Activated CD4-positive, alpha-beta memory T cell treated with anti-CD3 and anti-CD28 coated beads for 36 hours (primary cell): ENCODE results near the gene CELSR1. TPM values are rescaled to one million over a fixed set of nuclear protein-coding genes. Genes with fewer than 3 reads are reported as not detected.

Experiments used
- CTCF ChIA-PET: fragments of 350-600 bp; sonication (Branson Sonifier 250); formaldehyde crosslinking; loops from one replicate; lab custom pipeline; 2021; ENCODE audit warnings: antibody characterized with exemption, inconsistent platforms; lab: Charles Lee
- POLR2A ChIA-PET: fragments of 350-600 bp; sonication (Branson Sonifier 250); formaldehyde crosslinking; loops from one replicate; lab custom pipeline; 2021; ENCODE audit warnings: antibody characterized with exemption; lab: Charles Lee
- DNase-seq: peaks from one replicate; pipeline ENCODE4 v3.0.0-alpha.2; 2020
- H3K27ac Mint-ChIP-seq: one replicate; pipeline ENCODE4 v1.8.0; 2021; ENCODE audit warnings: mixed read lengths
- H3K27me3 Mint-ChIP-seq: one replicate; pipeline ENCODE4 v1.8.0; 2021; ENCODE audit warnings: mixed read lengths
- H3K36me3 Mint-ChIP-seq: one replicate; pipeline ENCODE4 v1.8.0; 2021; ENCODE audit warnings: mixed read lengths
- H3K4me1 Mint-ChIP-seq: one replicate; pipeline ENCODE4 v1.8.0; 2021; ENCODE audit warnings: low read depth, mixed read lengths
- H3K4me3 Mint-ChIP-seq: one replicate; pipeline ENCODE4 v1.8.0; 2021; ENCODE audit warnings: mild to moderate bottlenecking, mixed read lengths
- H3K9me3 Mint-ChIP-seq: one replicate; pipeline ENCODE4 v1.8.0; 2021; ENCODE audit warnings: mixed read lengths
- intact Hi-C: fragments of 100-400 bp; cut with micrococcal nuclease; formaldehyde crosslinking; loops from one replicate; pipeline ENCODE4 v1.15.1; 2023
- total RNA-seq, 2 experiments: library from RNA; stranded (reverse); gene quantifications; one replicate each; pipeline ENCODE4 v1.2.3, GENCODE V29; 2021

The CELSR1 gene
- total RNA-seq, 2 experiments from 2014 or later: 0.24 to 0.36 TPM

DNA sequence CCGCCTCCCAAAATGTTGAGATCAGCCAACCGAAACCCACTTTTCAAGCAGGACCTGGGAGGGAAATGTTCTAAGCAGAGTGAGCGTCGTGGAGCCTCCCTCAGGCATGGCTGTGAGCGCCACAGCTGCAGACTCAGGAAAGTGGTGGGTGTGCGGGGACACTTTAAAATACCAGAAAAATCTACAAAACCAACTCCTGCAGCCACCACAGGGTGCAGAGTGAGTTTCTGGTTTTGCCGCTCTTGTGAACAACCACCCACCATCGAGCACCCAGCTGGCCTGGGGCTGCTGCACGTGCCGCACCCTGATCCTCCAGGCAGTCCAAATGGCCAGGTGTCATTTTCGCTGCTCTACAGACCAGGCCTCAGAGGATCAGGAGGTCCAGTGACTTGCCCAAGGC lies 46.9 kb downstream of the CELSR1 start:
- intact Hi-C loops: no loop called here
- Mint-ChIP-seq H3K27me3 (no peaks in the 10 kb centered on the region), H3K4me1 (no peaks in the 10 kb centered on the region), H3K9me3 (no peaks in the 10 kb centered on the region), H3K4me3 (no peak overlapping the region), H3K27ac (no peak overlapping the region), H3K36me3 (no peaks in the 10 kb centered on the region)
- ChIA-PET POLR2A (no interaction called here), CTCF (no interaction called here)
- no peak for DNase-seq

DNA sequence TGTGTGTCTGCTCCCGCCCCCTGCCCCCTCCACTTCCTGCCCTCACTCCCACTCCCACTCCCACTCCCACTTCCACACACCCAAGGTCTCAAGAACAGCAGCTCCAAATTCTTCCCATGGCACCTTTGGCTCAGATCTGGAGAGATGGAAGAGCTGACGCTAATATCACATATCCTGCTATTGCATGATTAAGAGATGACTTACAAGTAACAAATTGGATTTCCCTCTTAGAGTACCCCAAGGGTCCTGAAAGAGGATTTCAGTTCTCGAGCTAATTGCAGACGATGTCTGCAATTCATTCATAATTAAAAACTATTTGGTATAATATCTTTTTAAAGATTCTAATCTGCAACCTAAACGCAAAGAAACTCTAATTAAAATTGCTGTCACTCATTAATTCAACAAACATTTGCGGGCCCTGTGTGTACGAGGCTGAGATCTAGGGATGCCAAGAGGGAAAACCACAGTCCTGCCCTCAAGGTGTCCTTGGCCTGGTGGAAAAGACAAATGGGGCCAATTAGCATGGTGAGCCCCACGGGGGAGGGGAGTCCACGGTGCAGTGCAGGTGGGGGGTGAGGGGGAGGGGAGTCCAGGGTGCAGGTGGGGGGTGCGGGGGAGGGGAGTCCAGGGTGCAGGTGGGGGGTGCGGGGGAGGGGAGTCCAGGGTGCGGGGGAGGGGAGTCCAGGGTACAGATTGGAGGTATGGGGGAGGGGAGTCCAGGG lies 50.3 kb downstream of the CELSR1 start:
- Mint-ChIP-seq H3K4me3 (no peak overlapping the region), H3K27me3 (peaks cover 2% of the 10 kb centered on the region), H3K9me3 (no peaks in the 10 kb centered on the region), H3K36me3 (no peaks in the 10 kb centered on the region), H3K4me1 (peaks cover 8% of the 10 kb centered on the region), H3K27ac (no peak overlapping the region)
- DNase-seq: no peak
- POLR2A ChIA-PET: no interaction called here
- CTCF ChIA-PET: no interaction called here
- intact Hi-C loops: no loop called here

DNA sequence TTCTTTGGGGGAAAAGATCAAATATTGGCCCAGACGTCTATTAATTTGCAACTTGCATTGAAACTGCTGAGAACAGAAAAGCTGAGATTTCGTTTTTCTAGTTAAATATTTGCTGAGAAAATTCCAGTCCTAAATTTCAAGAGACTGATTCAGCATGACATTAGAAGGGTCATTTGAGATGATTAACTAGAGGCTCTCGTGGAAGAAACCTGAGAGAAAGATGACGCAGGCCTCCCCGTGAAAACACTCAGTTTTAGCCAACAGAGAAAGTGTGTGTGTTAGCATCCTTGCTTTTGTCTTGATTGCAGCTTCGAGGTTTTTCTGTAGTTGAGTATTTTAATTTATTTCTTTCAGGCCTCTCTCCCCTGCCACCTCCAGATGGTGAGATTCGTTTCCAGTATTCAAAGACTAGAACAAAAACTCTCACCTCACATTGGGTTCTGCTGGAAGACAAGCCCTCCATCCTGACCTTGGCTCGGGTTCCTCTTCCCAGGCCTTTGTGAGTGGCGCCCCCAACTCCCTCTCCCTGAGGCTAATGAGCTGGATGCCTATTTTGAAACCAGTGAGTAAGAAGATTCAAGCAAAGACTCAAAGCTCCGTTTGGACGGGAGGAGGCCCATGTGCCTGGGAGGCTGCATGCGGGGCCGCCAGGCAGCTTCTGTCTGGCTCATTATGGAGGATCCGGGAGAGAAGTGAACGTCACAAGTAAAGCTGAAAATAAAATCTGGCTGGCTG lies 52.4 kb downstream of the CELSR1 start:
- H3K4me1 Mint-ChIP-seq: peaks cover 13% of the 10 kb centered on the region
- no peaks in the 10 kb centered on the region for H3K9me3 Mint-ChIP-seq
- H3K27me3 Mint-ChIP-seq: peaks cover 2% of the 10 kb centered on the region
- DNase-seq: no peak
- H3K4me3 Mint-ChIP-seq: no peak overlapping the region
- no peak overlapping the region for H3K27ac Mint-ChIP-seq
- ChIA-PET POLR2A (no interaction called here), CTCF (no interaction called here)
- H3K36me3 Mint-ChIP-seq: no peaks in the 10 kb centered on the region
- intact Hi-C loops: no loop called here

DNA sequence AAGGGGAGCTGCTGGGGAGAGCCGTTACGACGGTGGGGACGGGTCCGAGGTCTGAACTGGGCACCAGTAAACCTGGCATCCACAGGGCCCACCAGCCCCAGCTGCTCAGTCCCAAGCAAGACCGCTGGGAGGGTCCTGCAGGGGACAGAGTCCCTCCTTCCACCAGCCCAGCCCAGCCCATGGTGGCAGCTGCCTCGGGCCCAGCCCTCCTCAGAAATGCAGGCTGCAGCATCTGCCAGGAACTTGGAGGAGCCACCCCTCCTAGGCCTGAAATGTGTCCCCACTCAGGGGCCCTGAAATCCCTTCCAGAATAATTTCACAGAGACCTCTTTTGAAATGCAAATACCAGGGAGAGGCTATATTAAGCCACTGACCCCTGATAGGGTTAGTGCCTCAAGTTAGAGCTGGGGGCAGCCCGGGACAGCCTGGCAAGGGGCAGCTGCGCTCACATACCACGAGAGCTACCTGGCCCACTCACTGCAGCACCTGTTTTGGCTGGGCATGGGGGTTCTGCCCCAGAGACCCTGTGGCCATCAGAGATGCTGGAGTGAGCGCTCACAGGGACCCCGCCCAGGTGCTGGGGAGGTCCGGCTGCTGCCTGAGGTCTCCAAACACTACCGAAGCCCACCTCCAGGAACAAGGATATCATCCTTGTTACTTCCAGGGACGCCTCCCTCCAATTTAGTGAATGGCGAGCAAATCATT lies 53.1 kb downstream of the CELSR1 start:
- peaks cover 2% of the 10 kb centered on the region for H3K27me3 Mint-ChIP-seq
- H3K9me3 Mint-ChIP-seq: no peaks in the 10 kb centered on the region
- CTCF ChIA-PET: no interaction called here
- H3K4me1 Mint-ChIP-seq: peaks cover 13% of the 10 kb centered on the region
- no peak overlapping the region for H3K27ac Mint-ChIP-seq
- DNase-seq: no peak
- POLR2A ChIA-PET: no interaction called here
- no peaks in the 10 kb centered on the region for H3K36me3 Mint-ChIP-seq
- no peak overlapping the region for H3K4me3 Mint-ChIP-seq
- intact Hi-C loops: no loop called here

DNA sequence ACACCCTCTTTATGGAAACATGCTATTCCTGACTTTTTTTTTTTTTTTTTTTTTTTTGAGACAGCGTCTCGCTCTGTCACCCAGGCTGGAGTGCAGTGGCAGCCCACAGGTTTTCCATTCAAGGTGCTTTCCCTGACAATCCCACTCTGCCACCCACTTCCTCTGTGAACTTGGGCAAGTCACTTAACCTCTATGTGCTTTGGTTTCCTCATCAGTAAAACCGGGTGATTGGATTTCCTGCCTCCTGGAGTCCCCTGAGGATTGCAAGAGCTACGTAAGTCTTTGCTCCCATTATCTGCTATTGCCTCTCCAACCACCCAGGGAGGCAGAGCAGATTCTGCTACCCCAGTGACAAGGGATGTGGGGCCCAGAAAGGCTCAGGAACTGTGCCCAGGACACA lies 54.1 kb downstream of the CELSR1 start:
- intact Hi-C loops: no loop called here
- POLR2A ChIA-PET: no interaction called here
- no peak overlapping the region for H3K4me3 Mint-ChIP-seq
- H3K27me3 Mint-ChIP-seq: peaks cover 2% of the 10 kb centered on the region
- CTCF ChIA-PET: no interaction called here
- no peaks in the 10 kb centered on the region for H3K9me3 Mint-ChIP-seq
- peak; percentile 19 for DNase-seq
- peaks cover 13% of the 10 kb centered on the region for H3K4me1 Mint-ChIP-seq
- H3K27ac Mint-ChIP-seq: no peak overlapping the region
- H3K36me3 Mint-ChIP-seq: no peaks in the 10 kb centered on the region

DNA sequence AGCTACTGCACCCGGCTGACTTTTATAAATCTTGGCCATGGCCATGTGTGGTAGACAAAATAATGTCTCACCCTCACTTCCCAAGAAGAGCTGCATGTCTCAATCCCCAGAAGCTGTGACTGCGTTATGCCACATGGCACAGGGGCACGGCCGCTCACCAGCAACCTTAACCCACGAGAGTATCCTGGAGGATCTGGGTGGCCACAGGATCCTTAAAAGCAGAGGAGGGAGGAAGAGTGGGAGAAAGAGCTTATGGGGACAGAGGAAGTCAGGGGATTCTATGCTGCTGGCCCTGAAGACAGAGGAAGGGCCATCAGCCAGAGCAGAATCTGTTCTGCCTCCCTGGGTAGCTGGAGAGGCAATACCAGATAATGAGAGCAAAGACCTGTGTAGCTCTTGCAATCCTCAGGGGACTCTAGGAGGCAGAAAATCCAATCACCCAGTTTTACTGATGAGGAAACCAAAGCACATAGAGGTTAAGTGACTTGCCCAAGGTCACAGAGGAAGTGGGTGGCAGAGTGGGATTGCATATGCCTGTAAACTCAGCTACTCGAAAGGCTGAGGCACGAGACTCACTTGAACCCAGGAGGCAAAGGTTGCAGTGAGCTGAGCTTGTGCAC lies 55.3 kb downstream of the CELSR1 start:
- DNase-seq: no peak
- H3K27me3 Mint-ChIP-seq: peaks cover 5% of the 10 kb centered on the region
- no peak overlapping the region for H3K27ac Mint-ChIP-seq
- H3K36me3 Mint-ChIP-seq: no peaks in the 10 kb centered on the region
- peaks cover 13% of the 10 kb centered on the region for H3K4me1 Mint-ChIP-seq
- ChIA-PET POLR2A (no interaction called here), CTCF (no interaction called here)
- H3K9me3 Mint-ChIP-seq: no peaks in the 10 kb centered on the region
- intact Hi-C loops: no loop called here
- H3K4me3 Mint-ChIP-seq: no peak overlapping the region

DNA sequence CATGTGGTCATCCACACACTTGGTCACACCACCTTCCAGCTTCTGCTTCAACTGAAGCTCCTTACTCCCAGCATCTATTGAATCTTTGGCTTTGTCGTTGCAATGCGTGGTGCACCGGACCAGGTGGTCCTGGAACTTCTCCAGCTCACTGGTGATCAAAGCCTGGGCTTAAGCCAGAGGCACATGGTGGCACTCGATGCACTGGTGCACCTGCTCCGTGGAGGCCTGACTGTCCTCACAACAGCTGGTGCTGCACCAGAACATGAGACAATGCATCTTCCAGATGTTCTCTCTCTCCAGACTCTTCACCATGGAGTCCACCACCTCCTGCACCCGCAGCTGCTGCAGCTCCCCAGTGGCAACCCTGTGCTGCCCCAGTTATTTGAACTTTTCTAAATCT lies 56.0 kb downstream of the CELSR1 start:
- intact Hi-C loops: no loop called here
- Mint-ChIP-seq H3K9me3 (no peaks in the 10 kb centered on the region), H3K4me1 (peaks cover 13% of the 10 kb centered on the region), H3K36me3 (no peaks in the 10 kb centered on the region), H3K27me3 (peaks cover 7% of the 10 kb centered on the region), H3K27ac (no peak overlapping the region), H3K4me3 (no peak overlapping the region)
- ChIA-PET POLR2A (no interaction called here), CTCF (interaction anchor here (0.6 kb wide), 2 partner anchors 179 to 794 kb away, joined by 3 to 4 read pairs; no protein-coding TSS in a partner anchor)
- DNase-seq: no peak

DNA sequence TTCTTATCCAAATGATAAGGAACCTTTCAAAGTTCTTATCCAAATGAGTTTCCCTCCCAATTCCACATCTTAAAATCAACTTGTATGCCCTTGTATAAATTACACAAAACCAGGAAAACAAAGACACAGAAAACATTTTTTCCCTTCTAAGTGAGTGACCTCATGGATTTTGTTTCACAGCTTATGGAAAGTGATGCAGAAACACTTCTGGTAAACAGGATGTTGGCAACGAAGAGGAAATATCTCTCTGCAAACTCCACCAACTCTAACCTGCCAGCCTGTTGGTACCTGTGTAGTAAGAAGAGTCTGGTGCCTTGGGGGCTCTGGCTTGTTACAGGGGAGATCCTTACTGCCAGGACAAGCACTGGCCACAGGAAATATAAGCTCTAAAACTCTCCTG lies 57.0 kb downstream of the CELSR1 start:
- Mint-ChIP-seq H3K36me3 (no peaks in the 10 kb centered on the region), H3K9me3 (peaks cover under 1% of the 10 kb centered on the region), H3K27me3 (peaks cover 12% of the 10 kb centered on the region), H3K27ac (no peak overlapping the region), H3K4me1 (peaks cover 13% of the 10 kb centered on the region), H3K4me3 (no peak overlapping the region)
- no peak for DNase-seq
- CTCF ChIA-PET: no interaction called here
- POLR2A ChIA-PET: no interaction called here
- intact Hi-C loops: no loop called here

DNA sequence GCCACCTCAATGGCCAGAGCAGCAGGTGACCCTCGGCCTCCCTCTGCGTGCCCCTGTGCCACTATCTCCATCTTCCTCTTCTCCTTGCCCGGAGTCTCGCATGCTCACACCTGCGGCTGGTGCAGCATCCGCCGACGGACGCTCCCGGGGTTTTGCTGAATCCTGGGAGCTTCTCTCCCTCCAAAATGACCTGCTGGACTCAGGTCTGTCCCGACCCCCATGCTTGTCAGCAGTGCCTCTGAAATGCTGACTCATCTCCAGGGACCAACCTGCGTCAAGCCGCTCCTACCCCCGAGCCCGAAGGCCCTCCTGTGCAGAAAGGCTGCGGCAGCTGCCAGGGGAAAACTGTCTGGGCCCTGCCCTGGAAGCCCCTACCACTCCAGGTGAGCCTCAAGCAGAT lies 58.4 kb downstream of the CELSR1 start:
- POLR2A ChIA-PET: interaction anchor here (0.6 kb wide), 1 partner anchor 9 kb away, joined by 3 read pairs; no protein-coding TSS in a partner anchor
- no peak overlapping the region for H3K27ac Mint-ChIP-seq
- CTCF ChIA-PET: interaction anchor here (0.6 kb wide), 2 partner anchors 11 to 41 kb away, joined by 3 to 4 read pairs; no protein-coding TSS in a partner anchor
- peaks cover 13% of the 10 kb centered on the region for H3K4me1 Mint-ChIP-seq
- H3K27me3 Mint-ChIP-seq: peaks cover 10% of the 10 kb centered on the region
- H3K4me3 Mint-ChIP-seq: no peak overlapping the region
- intact Hi-C loops: no loop called here
- H3K36me3 Mint-ChIP-seq: no peaks in the 10 kb centered on the region
- H3K9me3 Mint-ChIP-seq: peaks cover 6% of the 10 kb centered on the region
- DNase-seq: no peak

DNA sequence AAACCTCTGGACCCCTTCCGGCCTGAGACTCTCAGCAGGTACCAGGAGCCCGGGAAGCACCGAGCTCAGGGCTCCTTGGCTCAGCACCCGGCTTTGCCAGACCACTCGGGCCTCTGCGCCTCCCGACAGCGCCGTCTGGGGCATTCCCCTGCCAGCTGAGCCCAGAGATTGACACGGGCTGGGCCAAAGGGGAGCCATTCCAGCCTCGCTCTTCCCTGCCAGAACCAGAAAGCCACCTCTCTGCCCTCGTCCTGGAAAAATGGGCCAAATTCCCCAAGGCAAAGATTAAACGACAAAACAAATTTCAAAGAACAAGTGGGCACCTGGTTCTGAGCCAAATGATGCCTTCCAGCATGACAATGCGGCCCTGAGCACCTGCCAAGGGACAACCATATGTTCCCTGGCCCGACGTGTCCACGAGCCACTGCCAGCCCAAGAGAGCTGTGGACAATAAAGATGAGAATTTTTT lies 59.3 kb downstream of the CELSR1 start:
- ChIA-PET CTCF (no interaction called here), POLR2A (no interaction called here)
- Mint-ChIP-seq H3K27me3 (peaks cover 10% of the 10 kb centered on the region), H3K27ac (no peak overlapping the region), H3K4me1 (peaks cover 10% of the 10 kb centered on the region), H3K4me3 (no peak overlapping the region), H3K9me3 (peaks cover 6% of the 10 kb centered on the region), H3K36me3 (no peaks in the 10 kb centered on the region)
- no peak for DNase-seq
- intact Hi-C loops: no loop called here

DNA sequence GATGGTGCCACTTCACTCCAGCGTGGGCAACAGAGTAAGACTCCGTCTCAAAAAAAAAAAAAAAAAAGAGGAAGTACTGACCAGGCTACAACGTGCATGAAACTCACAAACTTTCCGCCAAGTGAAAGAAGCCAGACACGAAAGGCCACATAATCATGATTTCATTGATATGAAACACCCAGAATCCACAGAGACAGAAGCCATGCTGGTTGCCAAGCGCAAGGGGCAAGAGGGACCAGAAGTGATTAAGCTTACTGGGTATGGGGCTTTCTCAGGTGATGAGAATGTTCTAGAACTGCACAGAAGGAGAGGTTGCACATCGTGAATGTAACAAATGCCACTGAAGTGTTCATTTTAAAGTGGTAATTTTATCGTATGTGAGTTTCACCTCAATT lies 60.9 kb downstream of the CELSR1 start:
- Mint-ChIP-seq H3K27ac (no peak overlapping the region), H3K36me3 (no peaks in the 10 kb centered on the region), H3K4me1 (peaks cover 5% of the 10 kb centered on the region), H3K27me3 (peaks cover 10% of the 10 kb centered on the region), H3K9me3 (peaks cover 6% of the 10 kb centered on the region), H3K4me3 (no peak overlapping the region)
- CTCF ChIA-PET: no interaction called here
- DNase-seq: peak; percentile 14
- intact Hi-C loops: no loop called here
- POLR2A ChIA-PET: no interaction called here
